IPS-20b (cell line): Measurements from ENCODE around the gene THSD4.

Source experiments
- H3K27ac ChIP-seq: one replicate; pipeline ENCODE4 v1.5.1; 2013; ENCODE audit warnings: low read length
- H3K27me3 ChIP-seq: 2 replicates; pipeline ENCODE4 v1.6.1; 2013; ENCODE audit warnings: mild to moderate bottlenecking, low read length, inconsistent platforms; ENCODE audit not compliant: insufficient read depth
- H3K36me3 ChIP-seq: 2 replicates; pipeline ENCODE4 v1.6.1; 2013; ENCODE audit warnings: low read depth, mild to moderate bottlenecking, inconsistent platforms, low read length, moderate library complexity; ENCODE audit not compliant: insufficient read depth
- H3K4me1 ChIP-seq: 2 replicates; pipeline ENCODE4 v1.6.1; 2013; ENCODE audit warnings: mild to moderate bottlenecking, control low read depth, inconsistent platforms, low read length, moderate library complexity; ENCODE audit not compliant: insufficient read depth
- H3K4me3 ChIP-seq: 2 replicates; pipeline ENCODE4 v1.5.1; 2013; ENCODE audit warnings: mild to moderate bottlenecking, low read length, inconsistent platforms
- H3K9ac ChIP-seq: 2 replicates; pipeline ENCODE4 v1.6.1; 2013; ENCODE audit warnings: low read depth, mild to moderate bottlenecking, inconsistent platforms, low read length, moderate library complexity
- H3K9me3 ChIP-seq: 2 replicates; pipeline ENCODE4 v1.6.1; 2013; ENCODE audit warnings: mild to moderate bottlenecking, low read depth, low read length, inconsistent platforms; ENCODE audit not compliant: insufficient read depth

The THSD4 gene

DNA sequence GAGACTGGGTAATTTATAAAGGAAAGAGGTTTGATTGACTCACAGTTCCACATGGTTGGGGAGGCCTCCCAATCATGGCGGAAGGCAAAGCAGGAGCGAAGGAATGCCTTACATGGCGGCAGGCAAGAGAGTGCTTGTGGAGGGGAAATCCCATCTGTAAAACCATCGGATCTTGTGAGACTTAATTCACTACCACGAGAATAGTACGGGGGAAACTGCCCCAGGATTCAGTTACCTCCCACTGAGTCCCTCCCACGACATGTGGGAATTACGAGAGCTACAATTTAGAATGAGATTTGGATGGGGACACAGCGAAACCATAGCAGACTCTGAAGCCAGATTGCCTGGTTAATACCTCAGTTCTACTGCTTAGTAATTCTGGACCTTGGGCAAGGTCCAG lies 67.8 kb downstream of the THSD4 start:
- H3K9ac ChIP-seq: no peak overlapping the region
- no peak overlapping the region for H3K4me3 ChIP-seq
- no peaks in the 10 kb centered on the region for H3K9me3 ChIP-seq
- H3K36me3 ChIP-seq: no peaks in the 10 kb centered on the region
- no peak overlapping the region for H3K27ac ChIP-seq
- peaks cover 10% of the 10 kb centered on the region; the same call in 1 of the 2 replicates for H3K4me1 ChIP-seq
- no peaks in the 10 kb centered on the region for H3K27me3 ChIP-seq

GRCh38 chr15:71185706-71186105 lies 70.4 kb downstream of the THSD4 start:
- Histone ChIP-seq H3K4me1 (peaks cover 10% of the 10 kb centered on the region; the same call in 1 of the 2 replicates), H3K27ac (no peak overlapping the region), H3K36me3 (no peaks in the 10 kb centered on the region), H3K9ac (no peak overlapping the region), H3K4me3 (no peak overlapping the region), H3K27me3 (no peaks in the 10 kb centered on the region), H3K9me3 (no peaks in the 10 kb centered on the region)

DNA sequence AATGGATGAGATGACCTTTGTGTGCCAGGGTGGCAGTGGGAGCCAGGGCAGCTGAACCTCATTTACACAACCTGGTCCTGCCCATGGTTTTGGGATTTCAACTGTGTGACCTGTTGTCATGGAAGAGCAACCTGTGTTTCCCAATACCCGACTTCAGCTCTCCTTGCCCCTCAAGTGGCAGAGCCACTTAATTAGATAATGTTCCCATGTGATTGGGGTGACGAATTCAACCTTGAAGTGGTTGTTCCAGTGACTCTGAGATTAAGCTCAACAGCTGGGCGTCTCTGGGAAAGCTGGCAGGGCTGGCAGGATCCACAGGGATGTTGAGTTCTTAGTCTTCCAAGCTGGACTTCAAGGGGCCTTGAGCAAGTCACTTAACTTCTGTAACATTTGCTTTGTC lies 71.0 kb downstream of the THSD4 start:
- Histone ChIP-seq H3K9me3 (no peaks in the 10 kb centered on the region), H3K36me3 (no peaks in the 10 kb centered on the region), H3K27me3 (no peaks in the 10 kb centered on the region), H3K27ac (no peak overlapping the region), H3K4me3 (no peak overlapping the region), H3K9ac (no peak overlapping the region), H3K4me1 (peaks cover 10% of the 10 kb centered on the region; the same call in 1 of the 2 replicates)

GRCh38 chr15:71187078-71187477 lies 71.8 kb downstream of the THSD4 start:
- Histone ChIP-seq H3K4me1 (peaks cover 10% of the 10 kb centered on the region; the same call in 1 of the 2 replicates), H3K27ac (no peak overlapping the region), H3K9me3 (no peaks in the 10 kb centered on the region), H3K9ac (no peak overlapping the region), H3K27me3 (no peaks in the 10 kb centered on the region), H3K4me3 (no peak overlapping the region), H3K36me3 (no peaks in the 10 kb centered on the region)

DNA sequence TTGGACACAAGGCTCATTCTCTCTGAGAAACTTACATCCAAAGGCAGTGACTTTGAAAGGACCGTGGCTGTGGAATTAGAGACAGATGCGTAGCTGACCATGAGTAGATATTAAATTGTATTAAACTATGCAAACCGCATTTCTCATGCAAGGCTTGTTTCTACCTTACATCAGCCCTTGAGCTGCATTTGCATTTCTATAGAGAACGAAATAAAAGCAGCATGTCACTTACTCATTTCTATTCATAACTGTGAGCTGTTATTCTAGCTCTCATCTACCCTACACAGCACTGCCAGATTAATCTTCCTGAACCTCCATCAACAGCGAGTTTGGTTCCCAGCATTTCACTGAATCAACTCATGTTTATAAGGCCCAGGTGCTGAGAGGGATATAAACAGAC lies 72.3 kb downstream of the THSD4 start:
- Histone ChIP-seq H3K9me3 (no peaks in the 10 kb centered on the region), H3K27me3 (no peaks in the 10 kb centered on the region), H3K9ac (no peak overlapping the region), H3K27ac (no peak overlapping the region), H3K4me1 (peaks cover 10% of the 10 kb centered on the region; the same call in 1 of the 2 replicates), H3K36me3 (no peaks in the 10 kb centered on the region), H3K4me3 (no peak overlapping the region)

DNA sequence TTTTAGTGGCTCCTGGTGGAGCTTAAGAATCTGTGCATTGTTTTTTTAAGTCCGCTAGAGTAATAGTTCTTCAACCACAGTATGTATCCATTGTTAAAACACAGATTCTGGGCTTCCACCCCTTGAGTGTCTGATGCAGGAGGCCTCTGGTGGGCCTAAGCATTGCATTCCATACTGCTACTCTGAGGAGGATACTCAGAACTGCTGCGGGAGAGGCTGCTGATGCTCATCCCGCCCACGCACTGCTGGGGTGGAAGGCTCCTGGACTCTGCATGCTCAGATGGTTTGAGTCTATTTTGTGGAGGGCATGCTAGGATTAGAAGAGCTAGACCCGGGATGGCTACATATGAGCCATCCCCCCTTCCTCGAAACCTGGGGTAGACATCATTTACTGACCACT lies 74.4 kb downstream of the THSD4 start:
- no peak overlapping the region for H3K4me3 ChIP-seq
- H3K9ac ChIP-seq: no peak overlapping the region
- H3K4me1 ChIP-seq: peaks cover 10% of the 10 kb centered on the region; the same call in 1 of the 2 replicates
- no peaks in the 10 kb centered on the region for H3K27me3 ChIP-seq
- no peaks in the 10 kb centered on the region for H3K36me3 ChIP-seq
- H3K27ac ChIP-seq: no peak overlapping the region
- H3K9me3 ChIP-seq: no peaks in the 10 kb centered on the region

- Histone ChIP-seq H3K4me3 (no peak overlapping the region), H3K4me1 (peaks cover 14% of the 10 kb centered on the region; the same call in 1 of the 2 replicates), H3K27me3 (no peaks in the 10 kb centered on the region), H3K36me3 (no peaks in the 10 kb centered on the region), H3K27ac (no peak overlapping the region), H3K9ac (no peak overlapping the region), H3K9me3 (no peaks in the 10 kb centered on the region)
Observed at GRCh38 chr15:71191296-71191695, 76.0 kb downstream of the THSD4 start.

DNA sequence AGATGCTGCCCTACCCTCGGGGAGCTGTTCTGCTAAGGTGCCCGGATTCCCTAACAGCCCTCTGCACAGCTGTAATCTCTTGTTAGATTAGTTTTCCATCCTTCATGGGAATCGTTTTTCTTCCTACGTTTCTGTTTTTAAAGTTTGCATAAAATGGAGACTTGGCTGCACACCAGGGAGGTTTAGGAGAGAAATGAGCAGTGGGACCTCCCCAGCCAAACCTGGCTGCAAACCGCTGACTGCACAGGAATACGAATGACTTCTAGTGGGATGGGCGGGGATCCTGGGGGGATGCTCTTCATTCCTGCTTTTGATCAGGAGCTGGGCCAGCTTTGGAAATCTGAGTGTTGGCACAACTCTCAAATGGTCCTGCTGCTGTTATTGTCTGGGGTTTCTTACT lies 77.5 kb downstream of the THSD4 start:
- Histone ChIP-seq H3K4me3 (no peak overlapping the region), H3K27ac (no peak overlapping the region), H3K27me3 (no peaks in the 10 kb centered on the region), H3K9ac (no peak overlapping the region), H3K4me1 (peaks cover 4% of the 10 kb centered on the region; the same call in 1 of the 2 replicates), H3K9me3 (no peaks in the 10 kb centered on the region), H3K36me3 (no peaks in the 10 kb centered on the region)

DNA sequence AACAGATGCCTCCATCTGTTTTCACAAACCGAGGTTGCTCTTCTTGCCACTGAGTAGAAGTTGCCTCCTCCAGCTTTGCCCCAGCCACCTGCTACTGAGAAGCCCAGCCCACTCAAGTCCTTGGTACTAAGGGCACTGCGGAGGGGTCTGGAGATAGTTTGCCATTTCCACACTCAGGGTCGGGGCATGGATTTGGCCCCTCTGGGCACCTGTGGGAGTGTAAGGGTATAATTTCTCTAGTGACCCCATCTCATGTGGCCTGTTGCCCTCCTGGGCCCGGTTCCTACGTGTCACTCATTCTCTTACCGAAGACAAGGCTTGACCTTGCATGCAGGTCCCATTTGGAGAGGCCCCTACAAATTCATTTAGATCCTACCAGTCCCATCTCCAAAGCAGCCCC lies 79.0 kb downstream of the THSD4 start:
- no peaks in the 10 kb centered on the region for H3K27me3 ChIP-seq
- no peak overlapping the region for H3K4me3 ChIP-seq
- H3K27ac ChIP-seq: no peak overlapping the region

DNA sequence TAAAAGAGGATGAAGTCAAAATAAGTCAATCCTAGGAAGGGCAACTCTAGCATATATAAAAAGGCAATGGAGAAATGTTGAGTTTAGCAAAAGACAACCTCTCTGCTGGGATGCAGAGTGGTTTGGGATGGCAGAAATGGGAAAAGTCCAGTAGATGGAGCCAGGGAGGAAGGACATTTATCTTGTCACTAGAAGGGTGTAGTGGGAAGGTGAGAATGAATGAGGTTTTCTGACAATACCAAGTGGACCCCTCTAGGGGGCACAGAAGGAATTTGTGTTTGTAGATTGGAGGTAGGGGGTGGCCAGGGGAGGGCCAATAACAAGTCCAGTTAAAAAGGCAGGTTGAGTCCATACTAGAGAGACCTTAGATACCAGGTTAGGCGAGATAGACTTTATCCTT lies 80.0 kb downstream of the THSD4 start:
- Histone ChIP-seq H3K9me3 (no peaks in the 10 kb centered on the region), H3K9ac (no peak overlapping the region), H3K27me3 (no peaks in the 10 kb centered on the region), H3K36me3 (no peaks in the 10 kb centered on the region), H3K27ac (no peak overlapping the region), H3K4me3 (no peak overlapping the region), H3K4me1 (peaks cover 4% of the 10 kb centered on the region; the same call in 1 of the 2 replicates)

More for the DNA sequence above, 79.0 kb downstream of the THSD4 start:
- Histone ChIP-seq H3K4me1 (peaks cover 4% of the 10 kb centered on the region; the same call in 1 of the 2 replicates), H3K9me3 (no peaks in the 10 kb centered on the region), H3K36me3 (no peaks in the 10 kb centered on the region), H3K9ac (no peak overlapping the region)

GRCh38 chr15:71197620-71198019 lies 82.3 kb downstream of the THSD4 start:
- Histone ChIP-seq H3K4me1 (peaks cover 12% of the 10 kb centered on the region; the same call in 1 of the 2 replicates), H3K36me3 (no peaks in the 10 kb centered on the region), H3K4me3 (no peak overlapping the region), H3K9ac (no peak overlapping the region), H3K9me3 (no peaks in the 10 kb centered on the region), H3K27ac (no peak overlapping the region), H3K27me3 (no peaks in the 10 kb centered on the region)

DNA sequence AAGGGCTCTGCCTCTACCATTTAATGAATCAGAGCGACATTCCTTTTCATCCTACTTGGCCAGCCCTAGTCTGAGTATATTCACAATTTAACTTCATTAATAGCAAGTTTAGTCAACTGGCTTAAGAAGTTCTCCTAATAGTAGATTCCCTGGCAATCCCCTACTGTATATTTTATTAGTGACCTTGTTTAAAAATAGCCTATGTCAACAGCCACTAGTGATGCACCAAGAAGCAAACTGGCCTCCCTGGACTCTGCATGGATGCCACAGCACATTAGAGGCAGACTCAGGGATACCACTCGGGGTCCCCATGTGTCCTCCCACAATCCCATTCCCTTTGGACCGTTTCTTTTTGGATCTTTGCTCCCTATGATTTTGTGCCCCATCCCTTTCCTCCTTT lies 83.6 kb downstream of the THSD4 start:
- no peaks in the 10 kb centered on the region for H3K9me3 ChIP-seq
- peaks cover 18% of the 10 kb centered on the region; the same call in 1 of the 2 replicates for H3K4me1 ChIP-seq
- no peak overlapping the region for H3K9ac ChIP-seq
- H3K36me3 ChIP-seq: no peaks in the 10 kb centered on the region
- H3K27ac ChIP-seq: no peak overlapping the region
- no peak overlapping the region for H3K4me3 ChIP-seq
- H3K27me3 ChIP-seq: no peaks in the 10 kb centered on the region
